GM19463 (cell line): ENCODE data around the gene LRRC10B.
"Not testable (repeated sequence)": the region's sequence is repeated elsewhere in the genome, so short reads cannot be mapped to it uniquely, and the experiment has no call there.

Source experiments
- ATAC-seq: cut with Tn5 transposase; IDR thresholded peaks from one replicate; pipeline ENCODE4 v1.9.1; 2021; ENCODE audit warnings: mild to moderate bottlenecking, moderate library complexity; ENCODE audit not compliant: unreplicated experiment

LRRC10B gene

DNA sequence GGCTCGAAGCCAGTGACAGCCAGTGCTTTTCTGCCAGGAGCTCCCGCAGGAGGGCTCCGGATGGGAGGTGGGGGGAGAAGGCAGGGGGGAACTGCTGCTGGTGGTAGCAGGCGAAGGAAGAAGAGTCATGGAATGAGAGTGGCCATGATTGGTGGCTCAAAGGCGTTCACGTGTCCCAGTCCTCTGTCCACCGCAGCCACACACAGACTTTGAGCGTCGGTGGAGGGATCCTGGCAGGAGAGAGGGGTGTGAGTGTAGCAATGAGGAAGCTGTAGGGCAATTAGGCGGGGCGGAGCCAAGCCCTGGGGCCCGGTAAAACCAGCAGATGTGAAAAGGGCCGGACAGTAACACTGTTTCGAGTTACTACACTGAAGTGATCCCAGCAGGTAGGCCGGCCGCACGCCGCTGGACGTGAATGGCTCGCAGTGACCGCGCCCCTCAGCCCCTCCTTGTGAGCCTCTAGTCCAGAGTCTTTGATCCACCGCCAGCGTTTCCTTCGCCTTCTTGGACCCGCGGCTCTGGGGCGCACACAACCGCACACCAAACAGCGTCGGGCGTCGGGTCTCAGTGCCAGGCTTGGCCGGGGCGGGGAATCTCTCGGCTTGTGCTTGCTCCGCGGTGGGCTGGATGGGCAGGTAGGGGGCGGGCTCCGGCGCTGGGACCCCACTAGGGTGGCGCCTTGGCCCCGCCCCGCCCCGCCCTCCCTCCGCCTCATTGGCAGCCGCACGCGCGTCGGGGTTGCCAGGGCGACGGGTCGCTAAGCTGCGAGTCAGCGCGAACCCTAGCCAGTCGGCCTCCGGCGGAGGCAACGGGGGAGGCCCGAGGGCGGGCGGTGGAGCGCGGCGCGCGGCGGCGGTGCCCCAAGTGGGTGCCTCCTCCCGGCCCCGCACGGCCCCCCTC lies at the start of gene LRRC10B:
Gene LRRC10B (plus strand): TSS at position 788 of the 900 bp plus-strand sequence. CDS start 250 bp downstream, outside the sequence.
- ATAC-seq = no peak

GRCh38 chr11:61460474-61460881 lies 48.1 kb upstream of the LRRC10B start:
- no peak for ATAC-seq

- ATAC-seq = no peak
Measured at GRCh38 chr11:61460986-61461385, 47.6 kb upstream of the LRRC10B start.

GRCh38 chr11:61467602-61468001 lies 40.9 kb upstream of the LRRC10B start:
- ATAC-seq = not testable (repeated sequence)

- no peak for ATAC-seq
Measured at GRCh38 chr11:61468002-61468401, 40.5 kb upstream of the LRRC10B start.

DNA sequence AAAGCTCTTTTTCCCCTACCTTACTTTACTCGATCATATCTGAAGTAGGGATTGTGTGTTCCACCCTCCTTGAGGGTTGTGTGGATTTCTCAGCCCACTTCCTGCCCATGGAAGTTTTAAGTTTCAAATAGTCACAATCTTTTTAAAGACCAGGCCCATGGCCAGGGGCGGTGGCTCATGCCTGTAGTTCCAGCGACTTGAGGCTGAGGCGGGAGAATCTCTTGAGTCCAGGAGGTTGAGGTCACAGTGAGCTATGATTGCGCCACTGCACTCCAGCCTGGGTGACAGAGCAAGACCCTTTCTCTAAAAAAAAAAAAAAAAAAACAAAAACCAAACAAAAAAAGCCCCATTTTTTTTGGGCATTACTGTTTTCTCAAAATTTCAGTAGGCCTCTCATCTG lies 36.3 kb upstream of the LRRC10B start:
- no peak for ATAC-seq

DNA sequence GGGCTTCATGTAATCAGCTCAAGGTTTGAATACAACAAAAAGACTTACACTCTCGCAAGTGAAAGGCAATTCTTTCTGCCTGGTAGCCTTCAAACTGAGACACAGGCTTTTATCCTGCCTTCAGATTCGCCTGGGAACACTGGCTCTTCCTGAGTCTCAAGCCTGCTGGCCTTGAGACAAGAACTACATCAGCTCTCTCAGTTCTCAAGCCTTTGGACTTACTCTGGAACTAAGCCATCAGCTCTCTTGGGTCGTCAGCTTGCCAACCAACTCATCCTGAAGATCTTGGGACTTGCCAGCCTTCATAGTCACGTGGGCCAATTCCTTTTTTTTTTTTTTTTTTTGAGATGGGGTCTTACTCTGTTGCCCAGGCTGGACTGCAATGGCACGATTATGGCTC lies 35.7 kb upstream of the LRRC10B start:
- no peak for ATAC-seq

GRCh38 chr11:61473370-61474012 lies 35.1 kb upstream of the LRRC10B start:
- ATAC-seq = no peak

DNA sequence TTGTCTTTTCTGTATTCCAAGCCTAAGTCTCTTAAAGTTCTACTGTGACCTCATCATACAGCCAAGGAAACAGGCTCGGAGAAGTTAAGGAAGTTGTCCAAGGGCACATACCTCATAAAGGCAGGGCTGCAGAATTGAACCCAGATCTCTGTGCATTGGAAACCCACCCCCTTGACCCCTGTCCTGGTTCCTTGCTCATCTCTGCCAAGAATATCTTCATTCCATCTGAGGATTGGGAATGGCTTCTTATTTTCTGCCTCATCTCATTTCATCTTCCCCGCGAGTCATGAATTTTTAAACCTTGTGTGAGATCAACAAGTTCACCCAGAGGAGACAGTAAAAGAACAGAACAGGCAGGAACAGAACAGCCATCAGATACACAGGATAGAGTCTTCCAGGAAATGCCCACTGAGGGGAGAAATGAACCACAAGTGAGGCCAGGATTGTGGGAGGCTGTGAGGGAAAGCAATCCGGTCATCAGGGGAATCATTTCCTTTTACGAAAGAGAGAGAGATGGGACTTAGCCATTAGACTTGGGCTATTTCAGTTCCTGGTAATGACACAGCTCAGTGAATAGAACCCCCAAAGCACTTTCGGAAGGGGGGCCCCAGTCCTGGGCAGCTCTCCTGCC lies 34.4 kb upstream of the LRRC10B start:
- no peak for ATAC-seq

DNA sequence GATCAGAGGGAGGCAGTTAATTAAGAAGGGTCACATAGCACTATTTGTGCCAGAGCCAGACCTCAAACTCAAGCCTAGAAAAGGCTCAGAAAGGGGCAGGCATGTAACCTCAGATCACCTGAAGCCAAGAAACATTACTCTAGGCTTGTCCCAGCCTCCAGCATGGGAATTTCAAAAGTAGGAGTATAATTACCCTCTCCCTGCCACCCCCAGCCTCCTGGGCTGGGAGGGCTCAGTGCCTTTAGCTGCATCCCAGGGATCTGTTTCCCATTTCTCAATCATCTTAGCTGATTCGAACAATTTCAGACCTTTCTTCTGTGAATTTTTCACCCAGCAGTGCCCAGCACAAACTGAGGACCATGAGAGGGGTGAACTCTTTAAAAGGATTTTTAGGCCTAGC lies 33.1 kb upstream of the LRRC10B start:
- ATAC-seq = no peak

DNA sequence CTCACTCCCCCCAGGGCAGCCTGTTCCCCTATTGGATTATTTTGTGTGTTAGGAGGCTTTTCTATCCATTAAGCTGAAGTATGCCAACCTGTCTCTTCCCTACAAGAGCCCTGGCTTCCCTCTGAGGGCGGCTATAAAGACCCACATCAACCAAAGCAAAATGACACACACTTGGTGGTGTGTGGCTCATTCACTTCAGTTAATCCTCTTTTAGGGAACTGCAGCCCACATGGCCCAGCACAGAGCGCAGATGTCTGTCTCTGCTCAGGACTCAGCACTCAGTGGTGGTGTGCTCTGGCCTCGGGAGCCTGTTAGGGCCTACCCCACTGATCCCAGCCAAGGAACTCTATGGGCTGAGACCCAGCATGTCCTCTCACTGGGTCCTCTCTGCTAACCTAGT lies 32.2 kb upstream of the LRRC10B start:
- ATAC-seq = no peak

GRCh38 chr11:61477126-61477525 lies 31.4 kb upstream of the LRRC10B start:
- ATAC-seq = no peak

DNA sequence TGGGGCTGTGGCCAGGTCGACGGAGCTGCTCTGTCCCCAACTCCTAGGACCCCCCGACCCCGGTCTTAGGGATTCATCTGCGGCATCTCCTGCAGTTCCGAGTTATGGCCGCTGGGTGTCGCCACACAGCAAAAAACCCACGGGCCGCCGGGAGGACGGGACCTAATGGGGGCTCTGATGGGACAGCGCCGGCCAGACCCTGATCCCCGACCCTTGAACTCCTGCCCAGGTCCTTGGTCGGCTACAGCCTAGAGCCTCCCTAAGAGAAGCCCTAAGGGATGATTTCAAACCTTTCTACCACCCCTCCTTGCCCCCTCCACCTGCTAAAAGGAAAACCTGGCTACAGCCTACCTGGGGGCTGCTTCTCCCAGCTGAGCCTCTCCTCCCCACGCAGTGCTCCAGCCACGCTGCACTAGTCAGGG lies 30.8 kb upstream of the LRRC10B start:
- no peak for ATAC-seq

GRCh38 chr11:61479360-61480058 lies 29.0 kb upstream of the LRRC10B start:
- ATAC-seq = not testable (repeated sequence)

DNA sequence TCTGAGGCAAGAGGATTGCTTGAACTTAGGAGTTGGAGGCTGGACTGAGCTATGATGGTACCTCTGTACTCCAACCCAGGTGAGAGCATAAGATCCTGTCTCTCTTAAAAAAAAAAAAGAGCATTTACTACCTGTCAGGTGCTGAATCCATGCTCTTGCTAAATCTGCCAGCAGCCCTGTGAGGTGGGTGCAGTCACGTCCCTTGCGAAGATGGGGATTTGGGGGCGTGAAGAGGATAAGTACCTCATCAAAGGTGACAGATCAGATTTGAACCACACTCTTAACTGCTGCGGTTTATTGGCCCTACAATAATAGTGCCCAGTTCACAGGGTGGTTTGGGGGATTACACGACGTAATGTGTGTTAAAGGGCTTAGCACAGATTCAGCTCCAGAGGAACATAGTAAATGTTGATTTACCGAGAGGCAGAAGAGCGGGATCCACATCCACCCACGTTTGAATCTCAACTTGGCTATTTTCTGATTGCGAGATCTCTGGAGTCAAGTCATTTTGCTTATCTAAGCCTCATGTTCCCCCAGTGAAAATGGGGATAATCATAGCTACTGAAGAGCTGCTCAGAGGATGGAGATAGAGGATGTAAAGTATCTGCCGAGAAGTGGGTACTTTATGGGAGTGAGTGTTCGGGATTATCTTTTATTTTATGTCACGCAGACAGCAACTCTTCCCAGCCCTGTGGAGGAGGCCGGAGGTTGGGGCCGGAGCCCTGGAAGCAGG lies 28.1 kb upstream of the LRRC10B start:
- no peak for ATAC-seq

DNA sequence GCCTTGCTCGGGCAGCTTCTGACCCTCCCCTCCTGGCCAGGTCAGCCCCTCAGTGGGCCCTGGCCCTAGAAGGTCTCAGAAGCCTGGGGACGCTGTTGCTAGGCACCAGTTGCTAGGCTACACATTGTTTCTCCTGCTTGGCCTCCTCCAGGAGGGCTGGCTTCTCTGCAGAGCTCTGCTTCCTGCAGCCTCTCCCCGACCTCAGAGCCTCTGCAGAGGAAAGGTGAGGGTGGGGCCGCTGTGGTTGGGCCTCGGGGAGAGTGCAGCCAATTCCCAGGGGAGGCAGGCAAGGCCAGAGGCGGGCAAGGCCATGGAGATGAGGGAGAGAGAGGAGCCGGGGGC lies 27.6 kb upstream of the LRRC10B start:
- no peak for ATAC-seq

GRCh38 chr11:61481806-61482205 lies 26.7 kb upstream of the LRRC10B start:
- no peak for ATAC-seq

DNA sequence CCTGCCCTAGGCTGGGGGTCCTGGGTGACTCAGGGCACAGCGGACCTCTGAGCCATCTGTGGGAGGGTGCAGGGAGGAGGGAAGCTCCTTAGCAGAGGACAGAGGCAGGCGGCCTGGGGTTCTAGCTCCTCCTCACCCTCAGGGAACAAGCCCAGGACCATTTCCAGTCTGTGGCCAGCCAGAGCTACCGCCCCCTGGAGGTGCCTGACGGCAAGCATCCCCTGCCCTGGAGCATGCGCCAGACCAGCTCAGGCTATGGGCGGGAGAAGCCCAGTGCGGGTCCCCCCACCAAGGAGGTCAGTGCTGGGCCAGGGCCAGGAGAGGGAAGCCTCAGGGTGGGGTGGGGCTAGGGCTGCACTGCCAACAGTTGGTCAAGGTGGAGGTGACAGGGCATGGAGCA lies 26.0 kb upstream of the LRRC10B start:
- no peak for ATAC-seq

DNA sequence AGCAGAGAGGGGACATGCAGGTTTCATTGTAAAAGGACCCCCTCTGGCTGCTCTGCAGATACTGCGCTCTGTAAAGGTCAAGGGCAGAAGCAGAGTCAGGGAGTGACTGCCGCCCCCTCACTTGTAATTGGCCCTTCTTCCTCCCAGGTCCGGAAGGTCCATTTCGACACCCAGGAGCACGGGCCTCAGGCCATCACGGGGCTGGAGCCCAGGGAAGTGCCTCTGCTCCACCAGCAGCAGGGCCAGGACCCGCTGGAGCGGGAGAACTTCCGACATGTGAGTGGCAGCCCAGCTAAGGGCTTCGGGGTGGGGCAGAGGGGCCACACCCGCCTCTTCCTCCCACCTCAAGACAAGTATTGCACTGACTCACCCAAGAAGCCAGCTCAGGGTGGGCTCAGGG lies 24.0 kb upstream of the LRRC10B start:
- no peak for ATAC-seq

DNA sequence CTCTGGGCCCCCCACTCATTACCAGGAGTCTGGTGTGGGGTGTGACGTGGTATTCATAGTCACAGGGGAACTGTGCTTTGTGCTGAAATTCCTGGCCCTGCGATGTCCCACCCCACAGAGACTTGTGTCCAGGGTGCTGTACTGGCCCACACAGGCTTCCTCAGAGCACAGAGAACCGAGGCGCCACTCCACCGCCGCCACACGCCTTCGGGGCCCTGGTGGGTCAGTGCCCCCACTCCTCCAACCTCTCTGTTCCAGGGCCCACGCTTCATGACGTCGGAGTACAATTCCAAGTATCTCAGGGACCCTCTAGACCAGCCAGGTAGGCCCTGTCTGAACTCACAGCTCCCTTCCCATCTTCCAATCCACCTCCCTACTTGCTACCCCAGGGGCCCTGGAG lies 23.5 kb upstream of the LRRC10B start:
- ATAC-seq = no peak
